HG03460 (cell line): ENCODE measurements around the gene CEMIP2.
"Not testable (repeated sequence)": the region's sequence is repeated elsewhere in the genome, so short reads cannot be mapped to it uniquely, and the experiment has no call there.

Experiments
- ATAC-seq: cut with Tn5 transposase; IDR thresholded peaks from one replicate; pipeline ENCODE4 v1.9.1; 2021; ENCODE audit not compliant: unreplicated experiment

CEMIP2 gene, protein sequence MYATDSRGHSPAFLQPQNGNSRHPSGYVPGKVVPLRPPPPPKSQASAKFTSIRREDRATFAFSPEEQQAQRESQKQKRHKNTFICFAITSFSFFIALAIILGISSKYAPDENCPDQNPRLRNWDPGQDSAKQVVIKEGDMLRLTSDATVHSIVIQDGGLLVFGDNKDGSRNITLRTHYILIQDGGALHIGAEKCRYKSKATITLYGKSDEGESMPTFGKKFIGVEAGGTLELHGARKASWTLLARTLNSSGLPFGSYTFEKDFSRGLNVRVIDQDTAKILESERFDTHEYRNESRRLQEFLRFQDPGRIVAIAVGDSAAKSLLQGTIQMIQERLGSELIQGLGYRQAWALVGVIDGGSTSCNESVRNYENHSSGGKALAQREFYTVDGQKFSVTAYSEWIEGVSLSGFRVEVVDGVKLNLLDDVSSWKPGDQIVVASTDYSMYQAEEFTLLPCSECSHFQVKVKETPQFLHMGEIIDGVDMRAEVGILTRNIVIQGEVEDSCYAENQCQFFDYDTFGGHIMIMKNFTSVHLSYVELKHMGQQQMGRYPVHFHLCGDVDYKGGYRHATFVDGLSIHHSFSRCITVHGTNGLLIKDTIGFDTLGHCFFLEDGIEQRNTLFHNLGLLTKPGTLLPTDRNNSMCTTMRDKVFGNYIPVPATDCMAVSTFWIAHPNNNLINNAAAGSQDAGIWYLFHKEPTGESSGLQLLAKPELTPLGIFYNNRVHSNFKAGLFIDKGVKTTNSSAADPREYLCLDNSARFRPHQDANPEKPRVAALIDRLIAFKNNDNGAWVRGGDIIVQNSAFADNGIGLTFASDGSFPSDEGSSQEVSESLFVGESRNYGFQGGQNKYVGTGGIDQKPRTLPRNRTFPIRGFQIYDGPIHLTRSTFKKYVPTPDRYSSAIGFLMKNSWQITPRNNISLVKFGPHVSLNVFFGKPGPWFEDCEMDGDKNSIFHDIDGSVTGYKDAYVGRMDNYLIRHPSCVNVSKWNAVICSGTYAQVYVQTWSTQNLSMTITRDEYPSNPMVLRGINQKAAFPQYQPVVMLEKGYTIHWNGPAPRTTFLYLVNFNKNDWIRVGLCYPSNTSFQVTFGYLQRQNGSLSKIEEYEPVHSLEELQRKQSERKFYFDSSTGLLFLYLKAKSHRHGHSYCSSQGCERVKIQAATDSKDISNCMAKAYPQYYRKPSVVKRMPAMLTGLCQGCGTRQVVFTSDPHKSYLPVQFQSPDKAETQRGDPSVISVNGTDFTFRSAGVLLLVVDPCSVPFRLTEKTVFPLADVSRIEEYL (N-terminal part only)

DNA sequence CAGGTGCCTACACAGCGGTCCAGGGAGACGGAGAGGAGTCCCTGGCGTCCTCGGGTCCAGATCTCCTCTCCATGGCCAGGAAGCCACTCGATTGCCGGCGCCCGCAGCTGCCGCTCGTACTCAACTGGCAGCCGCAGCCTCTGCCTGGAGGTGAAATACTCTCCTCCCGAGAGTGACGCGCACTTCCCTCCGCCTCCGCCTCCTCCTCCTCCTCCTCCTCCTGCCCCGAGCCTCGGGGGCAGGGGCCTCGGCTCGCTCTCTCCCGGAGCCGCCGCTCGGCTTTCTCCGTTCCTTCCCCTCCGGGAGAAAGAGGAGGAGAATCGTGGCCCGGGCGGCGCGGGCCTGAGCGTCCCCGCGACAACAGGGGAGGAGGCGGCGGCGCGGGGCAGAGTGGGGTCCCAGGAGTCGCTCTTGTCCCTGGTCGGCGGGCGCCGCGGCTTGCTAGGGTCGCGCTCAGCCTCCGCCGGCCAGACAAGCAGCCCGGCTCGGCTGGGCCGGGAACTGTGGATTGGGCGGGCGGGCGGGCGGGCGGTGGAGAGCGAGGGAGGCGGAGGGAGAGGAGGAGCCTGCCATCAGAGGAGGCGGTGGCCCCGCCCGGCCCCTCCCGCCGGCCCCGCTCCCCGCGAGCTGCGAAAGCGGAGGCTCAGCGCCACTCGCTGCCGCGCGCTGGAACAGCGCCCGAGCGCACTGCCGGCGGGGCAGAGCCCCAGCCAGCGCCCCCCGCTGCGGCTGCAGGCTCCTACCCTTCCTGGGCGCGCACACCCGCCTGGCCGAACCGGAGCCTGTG, at the start of gene CEMIP2:
CEMIP2 (minus strand) TSS at position 126 of the 787 bp plus-strand sequence. CDS start 18,140 bp downstream, outside the sequence.
- peak; percentile 64 for ATAC-seq

DNA sequence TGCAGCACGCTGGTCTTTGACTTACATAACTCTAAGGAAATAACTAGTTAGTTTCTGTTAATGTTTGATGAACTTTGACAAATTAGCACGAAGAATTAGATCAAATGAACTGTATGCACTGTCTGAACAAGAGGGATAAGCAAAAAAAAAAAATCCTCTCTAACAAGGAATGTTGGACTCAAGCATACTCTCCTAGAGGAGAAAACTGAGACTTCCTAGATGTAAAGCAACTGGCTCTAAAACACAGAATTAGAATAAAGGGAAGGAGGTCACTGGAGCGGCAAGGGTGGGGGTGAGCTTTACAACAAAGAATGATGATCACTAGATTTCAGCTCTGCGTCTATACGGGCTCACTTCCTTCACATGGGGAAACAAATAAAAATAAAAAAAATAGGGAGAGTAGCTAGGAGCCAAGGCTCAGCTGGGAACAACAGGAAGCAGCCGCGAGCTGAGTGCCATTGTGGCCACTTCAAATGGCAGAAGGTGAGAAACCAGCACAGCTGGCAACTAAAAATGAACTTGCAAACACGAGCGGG, 48.7 kb upstream of the CEMIP2 start:
- ATAC-seq, result no peak

DNA sequence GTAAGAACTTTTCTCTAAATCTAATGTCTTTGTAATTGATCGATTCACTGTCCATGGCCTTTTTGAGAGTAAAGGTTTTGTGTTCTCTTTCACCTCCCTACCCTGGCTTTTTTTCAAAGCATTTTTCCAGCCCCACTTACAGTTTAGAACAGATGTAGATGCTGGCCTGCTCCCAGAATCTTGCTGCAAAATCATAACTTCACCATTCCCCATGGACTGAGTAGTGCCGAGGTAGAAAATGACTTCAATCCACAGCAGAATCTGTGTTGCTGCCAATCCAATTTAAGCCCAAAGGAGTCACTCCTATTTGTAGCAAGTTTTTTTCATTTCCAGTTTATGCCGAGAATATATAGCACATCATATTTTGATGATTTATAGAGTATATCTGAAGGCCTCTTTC, 46.5 kb upstream of the CEMIP2 start:
- ATAC-seq, result no peak

DNA sequence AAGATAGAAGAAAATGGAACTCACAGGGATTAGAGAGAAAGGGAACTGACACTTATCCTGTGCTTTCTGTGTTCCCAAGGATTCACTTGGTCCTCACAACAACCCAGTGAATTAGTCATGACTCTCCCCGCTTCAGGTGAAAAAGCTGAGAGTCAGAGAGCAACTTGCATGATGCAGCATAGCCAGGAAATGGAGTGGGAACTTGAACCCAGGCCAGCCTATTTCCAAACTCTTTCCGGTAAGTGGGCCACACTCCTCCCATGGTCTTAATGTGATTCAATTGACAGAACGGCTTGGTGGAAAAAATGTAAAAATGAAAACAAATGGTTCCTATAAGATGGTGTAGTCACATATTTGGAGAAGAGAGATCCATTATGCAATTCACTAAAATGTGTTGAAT, 45.9 kb upstream of the CEMIP2 start:
- no peak for ATAC-seq

DNA sequence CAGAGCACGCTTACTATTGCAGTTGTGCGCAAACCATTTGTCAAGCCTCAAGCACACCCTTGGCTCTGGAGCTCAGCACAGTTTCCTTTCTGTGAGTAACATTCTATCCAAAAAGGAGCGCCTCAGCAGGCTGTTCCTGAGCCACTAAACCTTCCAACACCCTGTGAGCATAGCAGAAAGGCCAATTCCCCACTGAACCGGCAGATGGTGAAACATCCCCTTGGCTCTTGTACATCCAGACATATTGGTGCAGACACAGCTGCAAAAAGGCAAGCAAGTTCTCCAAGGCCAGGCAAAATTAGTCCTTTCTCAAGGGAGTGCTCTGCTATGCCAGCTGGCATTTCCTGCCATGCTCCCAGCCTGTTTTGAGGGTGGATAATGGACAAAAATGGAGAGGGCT, 44.1 kb upstream of the CEMIP2 start:
- no peak for ATAC-seq

DNA sequence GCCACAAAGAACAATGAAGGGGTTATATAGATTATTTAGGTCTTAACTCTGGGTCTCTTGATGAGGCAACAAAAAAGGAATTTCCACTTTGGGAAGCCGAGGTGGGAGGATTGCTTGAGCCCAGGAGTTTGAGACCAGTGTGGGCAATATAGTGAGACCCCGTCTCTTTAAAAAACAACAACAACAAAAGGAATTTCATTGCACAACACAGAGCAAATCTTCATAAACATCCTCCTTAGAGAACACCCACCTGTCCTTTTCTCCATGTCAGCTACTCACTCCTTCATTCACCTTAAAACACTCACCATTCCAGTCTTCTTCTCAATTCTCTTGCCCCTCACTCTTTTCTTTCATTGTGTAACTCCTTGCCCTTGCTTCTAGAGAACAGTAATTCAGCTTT, 39.8 kb upstream of the CEMIP2 start:
- ATAC-seq, result no peak

DNA sequence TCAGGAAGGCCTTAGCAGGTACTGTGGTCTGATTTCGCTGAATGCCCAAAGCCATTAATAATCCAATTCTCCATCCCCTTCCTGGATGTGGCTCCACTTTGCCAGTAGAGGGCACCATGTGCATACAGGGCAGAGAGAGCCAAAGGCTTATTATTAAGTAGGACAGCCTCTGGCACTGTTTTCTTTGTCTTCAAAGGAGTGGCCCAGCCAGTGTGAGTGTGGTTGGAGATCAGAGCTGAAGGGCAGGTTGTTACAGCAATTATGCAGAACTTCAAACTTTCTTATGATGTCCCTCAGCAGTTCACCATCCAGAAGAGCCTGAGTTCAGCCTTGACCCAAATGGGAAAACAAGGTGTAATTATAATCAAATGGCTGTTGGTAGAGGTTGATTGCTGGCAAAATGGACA, 38.6 kb upstream of the CEMIP2 start:
- ATAC-seq, result peak; percentile 91

DNA sequence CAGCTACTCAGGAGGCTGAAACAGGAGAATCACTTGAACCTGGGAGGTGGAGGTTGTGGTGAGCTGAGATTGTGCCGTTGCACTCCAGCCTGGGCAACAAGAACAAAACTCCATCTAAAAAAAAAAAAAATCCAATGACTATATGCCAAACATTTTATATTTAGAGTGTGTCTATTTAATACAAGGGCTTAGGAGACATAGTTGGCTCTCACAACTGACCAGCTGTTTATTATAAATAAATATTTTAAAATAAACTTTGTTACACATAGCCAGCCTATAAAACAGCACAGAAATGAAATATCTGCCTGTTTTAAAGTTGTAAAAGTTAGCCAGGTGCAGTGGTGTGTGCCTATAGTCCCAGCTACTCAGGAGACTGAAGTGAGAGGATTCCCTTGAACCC, 36.8 kb upstream of the CEMIP2 start:
- ATAC-seq, result not testable (repeated sequence)

DNA sequence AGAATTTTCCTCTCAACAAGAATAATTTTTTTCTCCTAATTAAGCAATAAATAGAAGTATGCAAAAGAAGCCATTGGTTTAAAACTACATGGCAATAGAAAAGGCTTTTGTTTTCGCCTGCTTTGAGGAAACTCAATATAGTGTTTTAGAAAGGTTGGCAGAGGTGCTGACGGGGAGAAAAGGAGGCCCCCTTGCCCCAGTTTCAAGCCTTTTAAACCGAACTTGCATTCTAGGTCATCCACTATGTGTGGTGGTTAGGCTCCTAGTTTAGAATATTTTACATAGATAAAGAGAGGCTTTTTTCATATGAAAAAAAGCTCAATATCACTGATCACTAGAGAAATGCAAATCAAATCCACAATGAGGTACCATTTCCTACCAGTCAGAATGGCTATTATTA, 33.5 kb upstream of the CEMIP2 start:
- ATAC-seq, result no peak

DNA sequence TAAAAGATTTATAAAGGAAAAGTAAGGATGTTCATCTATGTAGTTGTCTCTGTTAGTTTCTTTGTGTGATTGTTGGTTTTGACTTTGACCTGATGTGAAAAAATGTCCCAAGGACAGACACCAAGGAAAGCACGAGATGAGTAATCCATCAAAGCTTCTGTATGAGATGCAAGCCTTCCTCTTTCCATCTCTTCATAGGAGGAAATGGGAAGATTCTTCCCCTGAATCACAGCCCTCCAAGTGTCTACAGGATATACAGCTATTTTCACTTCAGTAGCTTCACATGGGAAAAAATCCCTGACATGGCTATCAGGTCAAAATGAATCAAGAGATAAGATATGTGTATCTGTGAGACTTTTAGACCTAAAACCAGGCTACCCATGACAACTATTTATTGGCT, 29.0 kb upstream of the CEMIP2 start:
- no peak for ATAC-seq

DNA sequence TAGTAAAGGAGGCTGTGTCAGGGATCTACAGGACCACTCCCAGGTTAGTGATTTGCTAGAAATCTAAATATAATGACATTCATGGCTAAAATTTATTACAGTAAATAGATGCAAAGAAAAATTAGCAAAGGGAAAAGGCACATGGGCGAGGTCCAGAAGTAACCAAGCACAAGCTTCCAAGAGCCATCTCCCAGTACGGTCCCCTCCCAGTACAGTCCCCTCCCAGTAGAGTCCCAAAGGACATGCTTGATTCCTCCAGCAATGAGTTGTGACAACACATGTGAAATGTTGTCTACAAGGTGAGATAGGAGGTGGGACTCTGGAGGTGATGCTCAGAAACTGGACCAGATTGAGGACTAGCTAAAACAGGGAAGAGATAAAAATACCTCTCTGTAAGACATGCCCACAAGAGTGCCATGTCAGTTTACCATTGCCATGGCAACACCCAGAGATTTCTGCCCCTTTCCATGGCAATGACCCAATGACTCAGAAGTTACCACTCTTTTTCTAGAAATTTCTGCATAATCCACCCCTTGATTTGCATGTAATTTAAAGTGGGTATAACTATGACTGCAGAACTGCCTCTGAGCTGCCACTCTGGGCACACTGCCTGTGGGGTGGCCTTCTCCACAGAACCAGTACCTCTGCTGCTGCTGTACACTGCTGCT, 27.9 kb upstream of the CEMIP2 start:
- no peak for ATAC-seq

DNA sequence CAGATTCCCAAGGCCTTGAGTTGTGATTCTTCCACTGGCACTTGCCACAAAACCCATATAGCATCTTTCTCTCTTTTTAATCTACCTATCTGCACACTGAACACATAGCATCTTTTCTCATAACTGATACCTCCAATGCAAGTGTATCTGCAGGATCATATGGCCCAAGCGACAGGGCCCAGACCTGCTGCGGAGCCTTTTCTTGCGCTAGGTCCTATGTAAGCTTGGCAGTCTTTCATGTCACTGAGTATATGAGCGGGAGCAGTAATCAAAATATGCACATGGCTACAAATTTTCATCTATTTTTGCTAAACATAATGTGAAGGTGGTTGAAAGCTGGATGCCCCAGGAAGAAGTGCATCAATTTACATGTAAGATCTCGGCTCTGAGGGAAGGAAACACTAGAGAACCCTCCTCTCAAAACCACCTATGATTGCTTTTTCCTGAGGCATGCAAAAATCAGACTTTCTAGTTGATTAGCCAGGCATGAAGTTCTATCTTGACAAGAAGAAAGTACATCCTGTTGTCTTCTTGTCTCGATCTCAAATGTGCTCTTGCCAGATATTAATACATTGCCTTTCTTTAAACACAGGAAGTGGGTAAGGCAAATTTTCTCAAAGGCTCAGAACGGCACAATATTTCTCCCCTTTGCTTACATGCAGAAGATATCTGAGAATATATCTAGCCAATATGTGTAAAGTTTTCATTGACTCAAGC, 26.9 kb upstream of the CEMIP2 start:
- ATAC-seq, result peak; percentile 86

DNA sequence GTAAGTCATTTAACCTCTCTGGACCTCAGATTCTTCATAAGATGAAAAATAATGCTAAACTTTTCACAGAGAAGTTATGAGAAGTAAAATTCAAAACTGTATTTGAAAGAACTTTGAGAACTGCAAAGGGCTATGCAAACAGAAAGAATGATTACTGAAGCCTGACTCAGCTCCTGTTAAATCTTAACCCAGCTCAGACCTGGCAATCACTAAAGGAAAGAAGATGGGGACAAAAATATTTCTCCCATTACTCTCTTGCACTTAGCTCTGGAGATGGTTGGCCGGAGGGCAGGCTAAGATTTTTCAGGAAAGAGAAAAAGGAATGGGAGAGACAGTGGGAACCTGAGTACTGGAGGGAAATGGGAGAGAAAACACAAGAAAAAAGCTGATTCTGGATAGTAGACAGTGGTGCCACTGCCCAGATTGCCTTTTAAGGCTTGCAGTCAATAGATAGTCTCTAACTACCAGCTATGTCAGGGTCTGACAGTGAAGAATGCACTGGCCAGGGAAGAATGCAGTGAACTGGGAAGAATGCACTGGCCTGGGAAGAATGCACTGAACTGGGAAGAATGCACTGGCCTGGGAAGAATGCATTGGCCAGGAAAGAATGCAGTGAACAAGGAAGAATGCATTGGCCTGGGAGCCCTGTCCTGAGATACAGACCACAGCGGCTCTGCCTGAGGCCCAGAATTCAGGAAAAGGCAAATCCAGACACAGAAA, 25.2 kb upstream of the CEMIP2 start:
- peak; percentile 36 for ATAC-seq

DNA sequence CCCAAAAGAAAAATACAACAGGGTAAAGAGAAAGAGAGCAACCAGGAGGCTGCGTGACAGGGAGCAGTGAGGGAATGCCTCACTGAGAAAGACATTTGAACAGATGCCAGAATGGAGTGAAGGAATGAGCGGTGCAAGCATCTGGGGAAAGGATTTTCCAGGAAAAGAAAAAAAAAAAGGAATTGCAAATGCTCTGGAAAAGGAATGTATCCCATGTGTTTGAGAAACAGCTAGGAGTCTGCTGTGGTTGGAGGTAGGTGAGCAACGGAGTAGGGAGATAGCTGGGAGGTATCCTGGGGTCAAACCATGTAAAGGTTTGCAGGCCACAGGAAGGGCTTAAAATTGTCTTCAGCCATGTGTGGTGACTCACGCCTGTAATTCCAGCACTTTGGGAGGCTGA, 23.6 kb upstream of the CEMIP2 start:
- no peak for ATAC-seq

DNA sequence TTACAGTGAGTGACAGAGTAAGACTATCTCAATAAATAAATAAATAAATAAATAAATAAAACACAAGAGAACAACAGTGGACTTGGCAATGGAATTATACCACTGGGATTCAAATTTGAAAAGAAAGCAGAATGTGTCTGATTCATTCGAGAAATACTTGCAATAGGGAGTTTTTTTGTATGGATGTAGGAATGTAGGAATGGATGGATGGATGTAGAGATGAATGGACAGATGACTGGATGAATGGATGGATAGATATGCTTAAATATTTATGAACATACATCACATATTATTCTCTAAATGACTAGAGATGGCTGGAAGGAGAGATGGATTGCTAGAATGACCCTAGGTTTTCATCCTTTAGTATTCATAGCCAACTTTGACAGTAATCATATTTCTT, 22.0 kb upstream of the CEMIP2 start:
- ATAC-seq, result no peak

DNA sequence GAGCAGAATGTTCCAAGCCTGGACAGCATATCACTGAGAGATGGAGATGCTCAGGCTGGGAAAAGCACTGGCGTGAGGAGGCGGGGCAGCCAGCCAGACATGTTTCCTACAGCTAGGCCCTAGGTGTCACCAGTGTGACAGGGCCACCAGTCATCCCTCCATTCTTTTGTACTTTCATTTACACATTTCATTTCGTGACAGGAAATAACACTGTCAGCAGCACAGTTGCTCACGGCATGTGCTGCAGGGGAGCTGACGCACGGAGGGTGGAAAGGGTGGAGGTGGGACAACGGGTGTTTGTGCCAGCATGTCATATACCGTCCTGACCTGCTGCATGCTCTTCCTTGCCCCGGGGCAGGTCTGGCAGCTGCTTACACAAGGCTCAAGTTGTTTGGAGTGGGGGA, 14.8 kb upstream of the CEMIP2 start:
- peak; percentile 79 for ATAC-seq

DNA sequence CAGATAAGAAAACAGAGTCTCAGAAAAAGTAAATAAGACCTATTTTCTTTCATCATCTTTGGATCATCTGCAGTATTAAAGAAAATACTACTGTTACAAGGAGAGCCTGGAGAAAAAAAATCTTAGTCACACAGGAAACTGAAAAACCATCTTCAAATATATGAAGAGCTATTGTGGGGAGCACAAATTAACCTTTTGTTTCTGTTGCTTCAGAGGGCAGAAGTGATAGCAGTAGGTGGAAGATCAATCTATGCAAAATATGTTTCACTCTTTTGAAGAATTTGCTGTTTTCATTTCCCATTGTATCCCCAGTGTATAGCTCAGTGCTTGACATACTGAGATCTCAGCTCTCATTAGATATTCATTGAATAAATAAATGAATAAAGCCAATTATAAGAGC, 13.1 kb upstream of the CEMIP2 start:
- peak; percentile 64 for ATAC-seq

DNA sequence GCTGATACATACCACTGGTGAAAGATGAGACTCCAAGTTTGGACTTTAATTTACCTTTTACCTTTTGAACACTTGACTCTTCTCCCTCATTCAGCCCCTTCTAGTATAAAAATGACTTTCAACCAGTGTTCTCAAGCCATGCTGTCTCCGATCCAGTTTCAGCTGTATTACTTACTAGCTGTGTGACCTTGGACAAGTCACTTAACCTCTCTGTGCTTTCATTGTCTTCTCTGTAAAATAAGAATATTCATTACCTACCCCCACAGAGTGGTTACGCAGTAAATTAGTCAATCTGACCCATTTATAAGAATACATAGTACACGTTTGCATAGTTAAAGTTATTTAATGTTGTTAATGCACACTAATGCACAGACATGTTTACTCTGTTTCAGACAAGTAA, 12.6 kb upstream of the CEMIP2 start:
- no peak for ATAC-seq
